Upper lobe of left lung (tissue), 6 donors: Measurements from ENCODE around the gene CACNG5. TPM values are rescaled to one million over a fixed set of nuclear protein-coding genes. Genes with fewer than 3 reads are reported as not detected.

ENCODE experiments used
- ATAC-seq, 2 donors: fragments of 200-7000 bp; cut with Tn5 transposase; one replicate each; pipeline ENCODE4 v1.9.1; 2022; ENCODE audit warnings: mild to moderate bottlenecking in 2 of 2, moderate library complexity in 2 of 2; ENCODE audit not compliant: low FRiP score in 2 of 2
- DNase-seq, 2 donors: peaks; one replicate each; pipeline ENCODE4 v3.0.0-alpha.2; 2019 to 2020
- H3K27ac ChIP-seq, 4 donors: fragments of 200-600 bp; sonication (generic); one replicate each; pipeline ENCODE4 v1.5.1; 2016 to 2019
- H3K27me3 ChIP-seq, 4 donors: fragments of 200-600 bp; sonication (generic); one replicate each; pipeline ENCODE4 v1.5.1; 2017 to 2019
- H3K36me3 ChIP-seq, 4 donors: fragments of 200-600 bp; sonication (generic); one replicate each; pipeline ENCODE4 v1.5.1; 2016 to 2019
- H3K4me1 ChIP-seq, 4 donors: fragments of 200-600 bp; sonication (generic); one replicate each; pipeline ENCODE4 v1.5.1; 2018 to 2019
- H3K4me3 ChIP-seq, 4 donors: fragments of 200-600 bp; sonication (generic); one replicate each; pipeline ENCODE4 v1.5.1; 2017 to 2019; ENCODE audit warnings: mild to moderate bottlenecking in 2 of 4, moderate library complexity in 1 of 4
- H3K9me3 ChIP-seq, 4 donors: fragments of 200-600 bp; sonication (generic); one replicate each; pipeline ENCODE4 v1.5.1; 2018 to 2019
- EP300 ChIP-seq, 4 donors: sonication (generic); formaldehyde crosslinking; IDR thresholded peaks; one replicate each; pipeline ENCODE4 v1.5.1; 2017; ENCODE audit warnings: antibody characterized with exemption in 4 of 4, control low read depth in 2 of 4
- POLR2A ChIP-seq, 4 donors: fragments of 450-650 bp; IDR thresholded peaks; one replicate each; pipeline ENCODE4 v1.5.1; 2016 to 2017; ENCODE audit warnings: antibody characterized with exemption in 4 of 4, mild to moderate bottlenecking in 2 of 4
- POLR2AphosphoS5 ChIP-seq, 2 donors: sonication (generic); formaldehyde crosslinking; IDR thresholded peaks; one replicate each; pipeline ENCODE4 v1.5.1; 2017; ENCODE audit warnings: antibody characterized with exemption in 2 of 2
- WGBS, 2 donors: methylation state at CpG; one replicate each; pipeline ENCODE4 v1.1.5; 2017 to 2018; 5-methylcytosine and 5-hydroxymethylcytosine counted together
- total RNA-seq, 6 donors: library from RNA; depleted of rRNA in 4 of 6; stranded (reverse); fragments of >200 nt in 4 of 6; gene quantifications; one replicate each; pipeline versions ENCODE4 v1.1.0 to v1.2.1, GENCODE V29; 2016 to 2021
- TF ChIP-seq, protein P1 (sequence below), 6 experiments: fragments of 450-650 bp in 4 of 6; fragments of 200-600 bp in 2 of 6; sonication (generic) in 2 of 6; IDR thresholded peaks; one replicate each; pipeline ENCODE4 v1.5.1; 2016 to 2019; ENCODE audit warnings: antibody characterized with exemption in 6 of 6
- donor health status: DM: no; HTN: no; CAD: no; lungs with moderate emphysema.
- donor health status: DM: no; HTN: yes; CAD: no; lungs with severe emphysema.

Gene CACNG5
- total RNA-seq, 6 donors from 2014 or later = not detected

DNA sequence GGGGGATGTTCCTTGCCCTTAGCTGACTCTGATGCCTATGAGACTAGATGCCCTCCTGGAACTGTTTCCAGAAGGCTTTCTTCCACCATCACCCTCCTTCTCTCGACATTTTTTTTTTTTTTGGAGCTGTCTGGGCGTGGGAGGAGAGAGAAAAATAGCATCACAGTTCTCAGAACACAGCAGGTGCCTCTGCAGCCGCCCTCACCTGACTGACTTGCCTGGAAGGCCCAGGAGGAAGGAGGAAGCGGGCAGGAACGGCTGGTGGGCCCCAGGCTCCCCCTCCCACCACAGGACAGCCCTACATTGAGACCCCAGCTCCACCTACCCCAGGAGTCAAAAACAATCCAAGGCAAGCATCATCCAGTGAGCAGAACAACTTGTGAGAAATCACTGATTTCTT is 20.3 kb upstream of the CACNG5 start:
- no peak for ATAC-seq
- Histone ChIP-seq H3K4me1 (no peaks in the 10 kb centered on the region), H3K4me3 (no peak overlapping the region), H3K27ac (no peak overlapping the region), H3K36me3 (no peaks in the 10 kb centered on the region), H3K9me3 (peaks cover 0 to 5% (median 0%) of the 10 kb centered on the region in 4 donors), H3K27me3 (no peaks in the 10 kb centered on the region)
- DNase-seq = no peak
- no peak for TF ChIP-seq EP300 (IDR thresholded peaks at IDR 0.05)
- TF ChIP-seq, protein P1, sequence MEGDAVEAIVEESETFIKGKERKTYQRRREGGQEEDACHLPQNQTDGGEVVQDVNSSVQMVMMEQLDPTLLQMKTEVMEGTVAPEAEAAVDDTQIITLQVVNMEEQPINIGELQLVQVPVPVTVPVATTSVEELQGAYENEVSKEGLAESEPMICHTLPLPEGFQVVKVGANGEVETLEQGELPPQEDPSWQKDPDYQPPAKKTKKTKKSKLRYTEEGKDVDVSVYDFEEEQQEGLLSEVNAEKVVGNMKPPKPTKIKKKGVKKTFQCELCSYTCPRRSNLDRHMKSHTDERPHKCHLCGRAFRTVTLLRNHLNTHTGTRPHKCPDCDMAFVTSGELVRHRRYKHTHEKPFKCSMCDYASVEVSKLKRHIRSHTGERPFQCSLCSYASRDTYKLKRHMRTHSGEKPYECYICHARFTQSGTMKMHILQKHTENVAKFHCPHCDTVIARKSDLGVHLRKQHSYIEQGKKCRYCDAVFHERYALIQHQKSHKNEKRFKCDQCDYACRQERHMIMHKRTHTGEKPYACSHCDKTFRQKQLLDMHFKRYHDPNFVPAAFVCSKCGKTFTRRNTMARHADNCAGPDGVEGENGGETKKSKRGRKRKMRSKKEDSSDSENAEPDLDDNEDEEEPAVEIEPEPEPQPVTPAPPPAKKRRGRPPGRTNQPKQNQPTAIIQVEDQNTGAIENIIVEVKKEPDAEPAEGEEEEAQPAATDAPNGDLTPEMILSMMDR (IDR thresholded peaks at IDR 0.05) = no peak
- TF ChIP-seq POLR2A (IDR thresholded peaks at IDR 0.05) = no peak
- TF ChIP-seq POLR2AphosphoS5 (IDR thresholded peaks at IDR 0.05) = no peak
- 47 to 48% methylated on average over 5 of the region's 5 CpGs for WGBS, 2 donors

DNA sequence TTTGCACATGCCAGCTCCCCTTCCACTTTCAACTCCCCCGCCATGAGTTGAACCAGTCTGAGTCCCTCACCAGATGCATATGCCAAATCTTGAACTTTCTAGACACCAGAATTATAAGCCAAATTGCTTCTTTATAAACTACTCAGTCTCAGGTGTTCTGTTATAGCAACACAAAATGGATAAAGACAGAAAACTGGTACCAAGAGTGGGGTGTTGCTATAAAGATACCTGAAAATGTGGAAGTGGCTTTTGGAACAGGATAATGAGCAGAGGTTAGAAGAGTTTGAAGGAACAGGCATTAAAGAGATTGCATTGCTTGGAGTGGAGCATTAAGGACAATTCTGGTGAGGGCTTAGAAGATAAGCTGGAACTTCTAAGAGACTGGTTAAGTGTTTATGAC is 17.2 kb upstream of the CACNG5 start:
- peaks cover 0 to 5% (median 0%) of the 10 kb centered on the region in 4 donors for H3K9me3 ChIP-seq
- no peak for TF ChIP-seq EP300 (IDR thresholded peaks at IDR 0.05)
- TF ChIP-seq POLR2A (IDR thresholded peaks at IDR 0.05) = no peak
- TF ChIP-seq, protein P1 (IDR thresholded peaks at IDR 0.05) = no peak
- no peak for TF ChIP-seq POLR2AphosphoS5 (IDR thresholded peaks at IDR 0.05)
- H3K36me3 ChIP-seq = no peaks in the 10 kb centered on the region
- ATAC-seq (no peak), DNase-seq (no peak)
- H3K27me3 ChIP-seq = no peaks in the 10 kb centered on the region
- no peaks in the 10 kb centered on the region for H3K4me1 ChIP-seq
- 89 to 100% methylated on average over 1 of the region's 1 CpG for WGBS, 2 donors
- H3K4me3 ChIP-seq = no peak overlapping the region
- no peak overlapping the region for H3K27ac ChIP-seq

DNA sequence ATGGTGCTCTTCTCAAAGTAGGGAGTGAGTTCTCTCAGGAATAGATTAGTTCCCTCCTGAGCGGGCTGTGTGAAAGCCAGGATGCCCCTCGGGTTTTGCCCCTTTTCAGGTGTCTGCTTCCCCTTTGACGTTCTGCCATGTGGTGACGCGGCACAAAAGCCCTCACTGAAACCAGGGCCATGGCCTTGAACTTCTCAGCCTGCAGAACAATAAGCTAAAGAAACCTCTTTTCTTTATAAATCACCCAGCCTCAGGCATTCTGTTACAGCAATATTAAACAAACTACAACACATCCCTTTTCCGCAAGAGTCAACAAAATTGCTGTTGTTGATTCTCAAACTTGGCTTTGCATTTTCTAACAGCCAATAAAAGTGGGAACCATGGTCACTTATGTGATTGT is 15.5 kb upstream of the CACNG5 start:
- TF ChIP-seq EP300 (IDR thresholded peaks at IDR 0.05) = no peak
- no peak for TF ChIP-seq POLR2AphosphoS5 (IDR thresholded peaks at IDR 0.05)
- TF ChIP-seq POLR2A (IDR thresholded peaks at IDR 0.05) = no peak
- TF ChIP-seq, protein P1 (IDR thresholded peaks at IDR 0.05) = no peak
- Histone ChIP-seq H3K9me3 (peaks cover 0 to 5% (median 0%) of the 10 kb centered on the region in 4 donors), H3K27me3 (no peaks in the 10 kb centered on the region), H3K27ac (no peak overlapping the region), H3K4me3 (no peak overlapping the region), H3K36me3 (no peaks in the 10 kb centered on the region), H3K4me1 (no peaks in the 10 kb centered on the region)
- no peak for DNase-seq
- 80 to 85% methylated on average over 6 of the region's 6 CpGs for WGBS, 2 donors
- no peak for ATAC-seq

DNA sequence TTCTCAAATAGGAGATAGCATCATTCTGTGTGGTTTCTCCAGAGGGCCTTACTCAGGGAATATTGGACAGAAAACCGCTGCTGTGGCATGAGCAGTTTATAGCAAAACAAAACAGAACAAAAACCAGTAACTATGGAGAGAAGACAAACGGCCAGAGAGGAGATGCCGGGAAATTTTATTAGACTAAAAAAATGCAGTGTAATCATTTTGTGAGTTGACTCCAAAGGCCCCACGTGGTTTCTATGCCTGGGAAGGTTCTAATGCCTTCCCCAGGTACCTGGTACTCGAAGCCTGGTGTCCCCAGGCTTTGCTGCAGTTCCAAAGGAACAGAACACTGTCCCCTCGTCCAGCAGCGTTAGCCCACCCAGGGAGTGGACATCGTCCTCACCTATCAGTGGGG is 12.9 kb upstream of the CACNG5 start:
- no peak overlapping the region for H3K27ac ChIP-seq
- no peaks in the 10 kb centered on the region for H3K36me3 ChIP-seq
- no peak overlapping the region for H3K4me3 ChIP-seq
- DNase-seq = no peak
- no peaks in the 10 kb centered on the region for H3K27me3 ChIP-seq
- peaks cover 0 to 5% (median 0%) of the 10 kb centered on the region in 4 donors for H3K9me3 ChIP-seq
- TF ChIP-seq POLR2A (IDR thresholded peaks at IDR 0.05) (no peak), POLR2AphosphoS5 (IDR thresholded peaks at IDR 0.05) (no peak), EP300 (IDR thresholded peaks at IDR 0.05) (no peak)
- TF ChIP-seq, protein P1 (IDR thresholded peaks at IDR 0.05) = no peak
- H3K4me1 ChIP-seq = no peaks in the 10 kb centered on the region
- no peak for ATAC-seq
- WGBS, 2 donors = 70 to 83% methylated on average over 7 to 8 of the region's 8 CpGs

DNA sequence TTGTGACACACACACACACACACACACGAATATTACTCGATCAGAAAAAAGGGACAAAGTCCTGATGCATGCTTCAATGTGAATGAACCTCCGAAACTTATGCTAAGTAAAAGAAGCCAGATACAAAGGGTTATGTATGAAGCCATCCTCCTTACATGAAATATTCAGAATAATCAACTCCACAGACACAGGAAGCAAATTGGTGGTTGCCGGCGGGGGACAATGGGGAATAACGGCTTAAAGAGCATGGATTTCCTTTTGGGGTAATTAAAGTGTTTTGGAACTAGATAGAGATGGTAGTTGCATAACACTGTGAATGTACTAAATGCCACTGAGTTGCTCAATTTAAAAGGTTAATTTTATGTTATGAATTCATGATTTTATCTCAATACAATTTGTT is 8.1 kb upstream of the CACNG5 start:
- Histone ChIP-seq H3K9me3 (no peaks in the 10 kb centered on the region), H3K4me3 (no peak overlapping the region), H3K36me3 (no peaks in the 10 kb centered on the region), H3K27me3 (no peaks in the 10 kb centered on the region), H3K27ac (no peak overlapping the region), H3K4me1 (no peaks in the 10 kb centered on the region)
- no peak for ATAC-seq
- WGBS, 2 donors = 72 to 74% methylated on average over 6 of the region's 6 CpGs
- no peak for DNase-seq
- no peak for TF ChIP-seq POLR2A (IDR thresholded peaks at IDR 0.05)
- no peak for TF ChIP-seq POLR2AphosphoS5 (IDR thresholded peaks at IDR 0.05)
- TF ChIP-seq, protein P1 (IDR thresholded peaks at IDR 0.05) = no peak
- TF ChIP-seq EP300 (IDR thresholded peaks at IDR 0.05) = no peak
